ENCODE measurements around the gene FAM222A. TPM values are rescaled to one million over a fixed set of nuclear protein-coding genes. Genes with fewer than 3 reads are reported as not detected.
A peak's percentile ranks its signal among the peaks of the same experiment; 100 is the strongest.

Gene FAM222A
- under 1 TPM; 0.20 to 0.38 TPM for total RNA-seq

GRCh38 chr12:109713187-109714070 is at the start of gene FAM222A:
FAM222A (plus strand) TSS chr12:109713825; CDS start chr12:109744147, 30,322 bp downstream.
- Mint-ChIP-seq H3K9me3 (no peaks in the 10 kb centered on the region), H3K27ac (no peak within 1 kb of the TSS), H3K36me3 (ENCODE audit: low read depth) (no peaks in the 10 kb centered on the region), H3K27me3 (ENCODE audit: low read depth) (peaks cover 35% of the 10 kb centered on the region), H3K4me1 (ENCODE audit: low read depth) (peaks cover 2% of the 10 kb centered on the region), H3K4me3 (peak within 1 kb of the TSS; percentile 55)
- intact Hi-C loops (cut with micrococcal nuclease): loop anchor here (1.0 to 10.0 kb wide), 9 partner anchors 61 to 559 kb away; partner anchors contain the start of genes C12orf76, GLTP, IFT81 and KCTD10
- DNase-seq: peak; percentile 93
- CTCF ChIA-PET: interaction anchor here (0.7 to 1.0 kb wide), 2 partner anchors 116 to 140 kb away, joined by 3 read pairs; partner anchors contain the start of gene MVK

DNA sequence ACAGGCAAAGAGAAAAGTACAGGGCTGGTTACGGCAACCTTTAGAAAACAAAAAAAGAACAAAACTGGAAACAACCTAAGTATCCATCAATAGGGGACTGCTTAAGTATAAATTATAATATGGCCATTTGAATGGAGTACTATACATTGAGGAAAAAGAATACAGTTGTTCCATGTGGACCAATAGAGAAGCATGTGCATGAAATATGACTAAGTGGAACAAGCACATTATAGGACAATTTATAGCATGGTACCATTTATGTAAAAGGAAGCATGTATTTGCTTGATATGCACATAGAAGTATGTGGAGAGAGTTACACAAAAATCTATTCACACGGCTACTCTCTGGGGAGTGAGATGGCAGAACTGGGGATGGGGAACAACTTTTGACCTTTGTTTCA is 49.2 kb upstream of the FAM222A start:
- Mint-ChIP-seq H3K27me3 (ENCODE audit: low read depth) (peaks cover 6% of the 10 kb centered on the region), H3K4me1 (ENCODE audit: low read depth) (no peaks in the 10 kb centered on the region), H3K36me3 (ENCODE audit: low read depth) (no peaks in the 10 kb centered on the region), H3K27ac (no peak overlapping the region), H3K9me3 (no peaks in the 10 kb centered on the region), H3K4me3 (no peak overlapping the region)
- intact Hi-C loops (cut with micrococcal nuclease): no loop called here
- CTCF ChIA-PET: no interaction called here
- DNase-seq: no peak

DNA sequence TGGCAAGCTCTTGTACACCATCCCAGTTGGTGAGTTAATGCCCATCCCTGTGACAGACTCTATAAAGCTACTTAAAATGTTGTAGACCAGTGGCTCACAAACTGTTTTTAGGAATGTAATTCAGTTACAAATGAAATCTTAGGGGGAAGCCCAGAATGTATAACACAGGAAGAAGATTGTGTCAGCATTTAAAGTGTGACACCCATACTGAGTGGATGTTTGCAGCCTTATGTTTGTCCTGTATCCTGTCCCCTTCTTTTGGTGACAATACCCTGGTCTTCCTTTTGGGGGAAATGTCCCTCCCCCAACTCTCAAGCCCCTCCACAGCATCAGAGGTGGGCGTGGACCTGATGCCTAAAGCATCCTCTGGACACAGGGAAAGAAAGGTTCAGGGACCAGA is 47.6 kb upstream of the FAM222A start:
- no peak overlapping the region for H3K4me3 Mint-ChIP-seq
- no peak overlapping the region for H3K27ac Mint-ChIP-seq
- DNase-seq: no peak
- no peaks in the 10 kb centered on the region for H3K4me1 Mint-ChIP-seq (ENCODE audit: low read depth)
- no peaks in the 10 kb centered on the region for H3K9me3 Mint-ChIP-seq
- H3K36me3 Mint-ChIP-seq (ENCODE audit: low read depth): no peaks in the 10 kb centered on the region
- H3K27me3 Mint-ChIP-seq (ENCODE audit: low read depth): peaks cover 10% of the 10 kb centered on the region
- CTCF ChIA-PET: no interaction called here
- intact Hi-C loops (cut with micrococcal nuclease): no loop called here

GRCh38 chr12:109670731-109671130 is 42.9 kb upstream of the FAM222A start:
- peaks cover 14% of the 10 kb centered on the region for H3K27me3 Mint-ChIP-seq (ENCODE audit: low read depth)

GRCh38 chr12:109671502-109671901 is 42.1 kb upstream of the FAM222A start:
- CTCF ChIA-PET: no interaction called here
- Mint-ChIP-seq H3K9me3 (no peaks in the 10 kb centered on the region), H3K27me3 (ENCODE audit: low read depth) (peaks cover 11% of the 10 kb centered on the region), H3K4me3 (no peak overlapping the region), H3K36me3 (ENCODE audit: low read depth) (no peaks in the 10 kb centered on the region), H3K4me1 (ENCODE audit: low read depth) (no peaks in the 10 kb centered on the region), H3K27ac (no peak overlapping the region)
- DNase-seq: no peak
- intact Hi-C loops (cut with micrococcal nuclease): no loop called here

More at GRCh38 chr12:109670731-109671130, 42.9 kb upstream of the FAM222A start:
- no peaks in the 10 kb centered on the region for H3K4me1 Mint-ChIP-seq (ENCODE audit: low read depth)
- CTCF ChIA-PET: no interaction called here
- no peak overlapping the region for H3K4me3 Mint-ChIP-seq
- no peaks in the 10 kb centered on the region for H3K36me3 Mint-ChIP-seq (ENCODE audit: low read depth)
- DNase-seq: no peak
- H3K27ac Mint-ChIP-seq: no peak overlapping the region
- H3K9me3 Mint-ChIP-seq: no peaks in the 10 kb centered on the region
- intact Hi-C loops (cut with micrococcal nuclease): no loop called here

DNA sequence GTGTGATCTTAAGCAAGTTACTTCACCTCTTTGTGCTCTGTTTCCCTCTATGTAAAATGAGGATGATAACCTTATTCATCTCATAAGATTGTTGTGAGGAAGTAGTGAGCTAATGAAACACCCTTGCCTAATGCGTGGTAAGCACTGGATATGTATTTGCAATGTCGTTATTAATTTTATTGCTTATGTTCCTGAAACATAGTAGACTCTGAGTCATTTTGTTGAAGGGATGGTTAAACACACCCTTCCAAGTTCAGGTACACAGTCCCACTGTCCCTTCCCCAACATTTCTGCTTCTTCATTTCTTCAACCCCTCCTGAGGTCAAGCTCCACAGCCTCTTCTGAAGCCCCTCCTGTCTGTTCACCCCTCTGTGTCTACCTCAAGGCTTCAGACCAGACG is 40.2 kb upstream of the FAM222A start:
- H3K4me1 Mint-ChIP-seq (ENCODE audit: low read depth): no peaks in the 10 kb centered on the region
- no peak overlapping the region for H3K4me3 Mint-ChIP-seq
- no peak for DNase-seq
- H3K27ac Mint-ChIP-seq: no peak overlapping the region
- H3K27me3 Mint-ChIP-seq (ENCODE audit: low read depth): peaks cover 12% of the 10 kb centered on the region
- H3K9me3 Mint-ChIP-seq: no peaks in the 10 kb centered on the region
- no peaks in the 10 kb centered on the region for H3K36me3 Mint-ChIP-seq (ENCODE audit: low read depth)
- CTCF ChIA-PET: no interaction called here
- intact Hi-C loops (cut with micrococcal nuclease): no loop called here

DNA sequence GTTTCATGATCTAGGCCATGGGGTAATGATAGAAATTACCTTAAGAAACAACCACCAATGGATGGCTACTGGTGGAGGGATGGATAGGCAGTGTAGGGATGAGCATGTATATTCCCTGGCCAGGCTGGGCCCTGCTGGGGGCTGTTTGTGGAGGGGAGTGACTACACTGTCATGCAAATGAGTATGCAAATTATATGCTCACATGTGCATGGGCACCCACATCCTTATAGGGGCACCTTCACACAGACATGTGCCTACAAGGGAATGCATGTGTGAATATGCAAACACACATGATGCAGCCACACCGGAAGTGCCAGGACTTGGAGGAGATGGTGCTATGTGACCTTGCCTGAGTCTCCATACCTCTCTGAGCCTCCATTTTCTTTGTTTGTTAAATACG is 39.7 kb upstream of the FAM222A start:
- Mint-ChIP-seq H3K4me1 (ENCODE audit: low read depth) (no peaks in the 10 kb centered on the region), H3K36me3 (ENCODE audit: low read depth) (no peaks in the 10 kb centered on the region)

DNA sequence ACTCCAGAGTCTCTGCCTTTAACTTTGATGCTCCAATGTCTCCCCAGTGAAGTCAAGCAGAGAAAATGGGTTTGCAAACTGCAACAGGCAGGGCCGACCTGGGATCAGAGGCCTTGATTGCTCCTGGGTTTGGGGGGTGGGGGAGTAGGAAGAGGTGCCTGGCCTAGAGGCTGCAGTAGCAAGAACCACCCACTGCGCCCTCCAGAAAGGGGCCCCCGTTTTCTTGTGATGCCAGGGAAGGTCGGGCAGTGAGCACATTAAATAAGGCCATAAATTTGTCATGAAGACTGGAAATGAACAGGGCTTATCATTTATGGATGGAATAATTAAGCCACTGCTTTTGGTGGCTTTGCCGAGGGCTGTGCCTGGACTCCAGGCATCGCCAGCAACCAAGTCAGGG is 38.2 kb upstream of the FAM222A start:
- Mint-ChIP-seq H3K27me3 (ENCODE audit: low read depth) (peaks cover 8% of the 10 kb centered on the region), H3K27ac (no peak overlapping the region), H3K4me3 (no peak overlapping the region), H3K36me3 (ENCODE audit: low read depth) (no peaks in the 10 kb centered on the region), H3K9me3 (no peaks in the 10 kb centered on the region), H3K4me1 (ENCODE audit: low read depth) (no peaks in the 10 kb centered on the region)
- CTCF ChIA-PET: no interaction called here
- intact Hi-C loops (cut with micrococcal nuclease): no loop called here
- no peak for DNase-seq

More for the DNA sequence above, 39.7 kb upstream of the FAM222A start:
- H3K9me3 Mint-ChIP-seq: no peaks in the 10 kb centered on the region
- H3K27ac Mint-ChIP-seq: no peak overlapping the region
- CTCF ChIA-PET: no interaction called here
- no peak overlapping the region for H3K4me3 Mint-ChIP-seq
- H3K27me3 Mint-ChIP-seq (ENCODE audit: low read depth): peaks cover 14% of the 10 kb centered on the region
- DNase-seq: no peak
- intact Hi-C loops (cut with micrococcal nuclease): no loop called here

- H3K36me3 Mint-ChIP-seq (ENCODE audit: low read depth): no peaks in the 10 kb centered on the region
- no peaks in the 10 kb centered on the region for H3K9me3 Mint-ChIP-seq
- CTCF ChIA-PET: interaction anchor here (0.6 to 1.2 kb wide), 2 partner anchors 9 to 128 kb away, joined by 3 read pairs; no protein-coding TSS in a partner anchor
- DNase-seq: no peak
- H3K27me3 Mint-ChIP-seq (ENCODE audit: low read depth): peaks cover 8% of the 10 kb centered on the region
- H3K4me1 Mint-ChIP-seq (ENCODE audit: low read depth): no peaks in the 10 kb centered on the region
- intact Hi-C loops (cut with micrococcal nuclease): no loop called here
- no peak overlapping the region for H3K4me3 Mint-ChIP-seq
- H3K27ac Mint-ChIP-seq: no peak overlapping the region
Measured at GRCh38 chr12:109677279-109677691, 36.3 kb upstream of the FAM222A start.

DNA sequence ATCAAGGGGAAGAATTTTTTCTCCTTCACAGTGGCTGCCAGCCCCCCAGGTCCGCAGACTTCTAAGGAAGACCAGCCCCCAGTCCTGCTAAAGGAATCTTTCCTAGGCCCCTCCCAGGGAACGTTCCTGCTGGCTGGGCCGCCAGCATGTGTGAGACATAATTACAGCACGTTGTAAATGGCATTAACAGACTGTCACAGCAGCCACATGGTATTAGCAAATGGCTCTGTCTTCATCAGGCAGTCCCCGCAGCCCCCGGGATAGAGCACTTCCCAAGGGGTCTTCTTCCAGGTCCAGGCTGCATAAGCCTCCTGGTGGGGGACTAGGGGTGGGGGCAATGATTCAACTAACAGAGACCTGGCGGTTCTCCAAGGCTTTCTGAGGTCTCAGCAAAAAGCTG is 34.9 kb upstream of the FAM222A start:
- Mint-ChIP-seq H3K36me3 (ENCODE audit: low read depth) (no peaks in the 10 kb centered on the region), H3K4me3 (no peak overlapping the region)
- CTCF ChIA-PET: no interaction called here

DNA sequence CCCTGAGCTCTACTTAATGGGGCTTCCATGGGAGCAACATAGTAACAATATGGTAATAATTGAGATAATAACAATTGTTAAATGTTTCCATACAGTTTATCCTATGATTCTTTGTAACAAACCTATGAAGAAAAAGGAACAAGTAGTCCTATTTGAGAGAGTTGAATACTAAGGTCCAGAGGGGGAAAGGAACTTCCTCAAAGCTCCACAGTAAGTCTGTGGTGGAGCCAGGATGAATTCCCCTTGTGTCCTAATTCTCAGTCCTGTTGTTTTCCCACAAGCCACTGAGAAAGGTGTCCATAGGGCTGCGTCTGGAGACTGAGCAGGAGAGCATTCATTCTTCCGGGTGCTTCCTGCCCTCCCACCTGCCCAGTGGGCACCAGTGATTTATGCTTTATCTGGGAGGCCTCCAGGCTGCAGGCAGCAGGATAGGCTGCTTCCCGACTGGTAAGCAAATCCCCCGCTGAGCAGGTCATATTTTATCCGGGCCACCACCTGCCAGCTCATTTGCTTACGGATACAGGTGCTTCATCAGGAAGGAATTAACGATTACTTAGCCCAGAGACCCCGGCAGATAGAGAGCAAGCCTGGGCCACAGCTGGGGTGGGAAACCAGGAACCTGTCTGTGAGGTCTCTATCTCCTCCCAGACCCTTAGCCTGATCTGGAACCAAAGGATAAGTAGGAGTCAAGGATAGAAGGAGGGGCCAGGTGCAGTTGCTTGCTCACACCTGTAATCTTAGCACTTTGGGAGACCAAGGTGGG is 33.9 kb upstream of the FAM222A start:
- H3K27me3 Mint-ChIP-seq (ENCODE audit: low read depth): peaks cover 8% of the 10 kb centered on the region
- DNase-seq: no peak
- H3K36me3 Mint-ChIP-seq (ENCODE audit: low read depth): no peaks in the 10 kb centered on the region
- no peaks in the 10 kb centered on the region for H3K4me1 Mint-ChIP-seq (ENCODE audit: low read depth)
- intact Hi-C loops (cut with micrococcal nuclease): no loop called here
- CTCF ChIA-PET: no interaction called here
- H3K27ac Mint-ChIP-seq: no peak overlapping the region
- H3K4me3 Mint-ChIP-seq: no peak overlapping the region
- no peaks in the 10 kb centered on the region for H3K9me3 Mint-ChIP-seq

More for the DNA sequence above, 34.9 kb upstream of the FAM222A start:
- H3K27ac Mint-ChIP-seq: no peak overlapping the region
- no peaks in the 10 kb centered on the region for H3K9me3 Mint-ChIP-seq
- peaks cover 8% of the 10 kb centered on the region for H3K27me3 Mint-ChIP-seq (ENCODE audit: low read depth)
- intact Hi-C loops (cut with micrococcal nuclease): no loop called here
- no peak for DNase-seq
- no peaks in the 10 kb centered on the region for H3K4me1 Mint-ChIP-seq (ENCODE audit: low read depth)

GRCh38 chr12:109680264-109681005 is 33.2 kb upstream of the FAM222A start:
- no peak for DNase-seq
- H3K27ac Mint-ChIP-seq: no peak overlapping the region
- H3K27me3 Mint-ChIP-seq (ENCODE audit: low read depth): peaks cover 4% of the 10 kb centered on the region
- CTCF ChIA-PET: interaction anchor here (0.9 kb wide), 1 partner anchor 83 kb away, joined by 4 read pairs; no protein-coding TSS in a partner anchor
- no peaks in the 10 kb centered on the region for H3K9me3 Mint-ChIP-seq
- H3K4me1 Mint-ChIP-seq (ENCODE audit: low read depth): no peaks in the 10 kb centered on the region
- H3K4me3 Mint-ChIP-seq: no peak overlapping the region
- intact Hi-C loops (cut with micrococcal nuclease): no loop called here
- no peaks in the 10 kb centered on the region for H3K36me3 Mint-ChIP-seq (ENCODE audit: low read depth)
